HTERT RPE-1 (cell line): Measurements from ENCODE around the gene COPZ1.

Experiments used
- in situ Hi-C: fragments of 300-500 bp; cut with MboI; formaldehyde crosslinking; loops from 4 replicates; pipeline ENCODE4 v1.14.3; 2020; ENCODE audit warnings: low sequenced_read_pairs

The COPZ1 gene

GRCh38 chr12:54357506-54358190, 32.7 kb downstream of the COPZ1 start:
- in situ Hi-C loops, result no loop called here

DNA sequence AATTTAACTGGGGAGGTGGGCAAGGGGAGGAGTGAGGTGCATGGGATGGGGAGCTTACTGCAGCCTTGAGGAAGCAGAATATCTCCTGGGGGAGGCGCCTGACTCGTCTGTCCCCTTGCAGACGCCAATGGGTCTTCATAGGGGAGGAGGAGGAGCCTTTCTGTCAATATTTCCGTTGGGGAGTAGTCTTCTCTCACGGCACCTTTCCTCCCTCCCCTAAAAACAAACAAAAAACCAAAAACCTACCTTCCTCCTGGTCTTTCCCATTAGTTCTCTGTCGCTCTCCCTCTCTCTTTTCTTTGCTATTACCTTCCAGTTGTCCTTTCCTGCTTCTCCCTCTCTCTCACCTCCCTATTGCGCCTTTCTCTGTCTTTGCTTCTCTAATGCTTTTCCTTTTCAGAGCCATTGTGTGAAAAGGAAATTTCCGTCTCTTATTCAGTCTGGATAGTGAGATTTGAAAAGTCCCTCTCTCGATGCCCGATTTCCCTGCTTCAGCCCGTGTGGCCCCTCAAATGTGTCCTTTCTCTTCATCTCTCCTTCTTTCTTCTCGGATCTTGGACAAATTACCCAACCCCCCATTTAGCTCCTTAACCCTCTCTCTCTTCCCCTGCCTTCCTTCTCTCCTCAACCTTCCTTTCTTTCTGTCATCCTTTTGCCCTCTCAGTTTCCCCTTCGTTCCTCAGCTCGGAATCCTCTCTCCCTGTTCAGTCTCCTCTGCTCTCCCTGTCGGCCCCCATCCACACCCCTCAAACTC, 33.4 kb downstream of the COPZ1 start:
- in situ Hi-C loops, result no loop called here

- in situ Hi-C loops, result no loop called here
These were observed 34.2 kb downstream of the COPZ1 start for GRCh38 chr12:54358945-54359761.

DNA sequence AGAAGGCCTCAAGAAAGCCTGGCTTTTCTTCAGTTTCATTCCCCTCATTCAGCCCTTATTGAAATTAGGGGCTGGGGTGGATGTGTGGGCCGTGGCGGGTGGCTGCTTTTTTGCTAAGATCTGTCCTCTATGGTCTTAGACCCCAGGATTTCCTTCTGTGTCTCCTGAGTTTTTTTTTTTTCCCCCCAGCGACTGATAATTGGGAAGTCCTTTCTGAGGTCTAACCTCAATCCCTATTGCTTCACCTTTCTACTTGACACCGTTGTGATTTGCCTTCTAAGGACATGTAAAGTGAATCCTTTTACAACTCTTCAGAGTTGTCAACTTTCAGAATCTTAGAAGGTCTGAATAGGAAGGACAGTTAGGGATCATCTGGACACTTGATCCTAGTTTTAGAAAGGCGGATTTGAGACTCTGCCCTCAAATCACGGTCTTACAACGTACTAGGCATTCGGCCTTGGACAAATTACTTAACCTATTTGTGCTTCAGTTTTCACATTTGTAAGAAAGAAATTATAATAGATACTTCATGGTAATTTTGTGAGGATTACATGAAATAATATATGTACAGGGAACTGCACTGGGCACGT, 34.9 kb downstream of the COPZ1 start:
- in situ Hi-C loops, result no loop called here

DNA sequence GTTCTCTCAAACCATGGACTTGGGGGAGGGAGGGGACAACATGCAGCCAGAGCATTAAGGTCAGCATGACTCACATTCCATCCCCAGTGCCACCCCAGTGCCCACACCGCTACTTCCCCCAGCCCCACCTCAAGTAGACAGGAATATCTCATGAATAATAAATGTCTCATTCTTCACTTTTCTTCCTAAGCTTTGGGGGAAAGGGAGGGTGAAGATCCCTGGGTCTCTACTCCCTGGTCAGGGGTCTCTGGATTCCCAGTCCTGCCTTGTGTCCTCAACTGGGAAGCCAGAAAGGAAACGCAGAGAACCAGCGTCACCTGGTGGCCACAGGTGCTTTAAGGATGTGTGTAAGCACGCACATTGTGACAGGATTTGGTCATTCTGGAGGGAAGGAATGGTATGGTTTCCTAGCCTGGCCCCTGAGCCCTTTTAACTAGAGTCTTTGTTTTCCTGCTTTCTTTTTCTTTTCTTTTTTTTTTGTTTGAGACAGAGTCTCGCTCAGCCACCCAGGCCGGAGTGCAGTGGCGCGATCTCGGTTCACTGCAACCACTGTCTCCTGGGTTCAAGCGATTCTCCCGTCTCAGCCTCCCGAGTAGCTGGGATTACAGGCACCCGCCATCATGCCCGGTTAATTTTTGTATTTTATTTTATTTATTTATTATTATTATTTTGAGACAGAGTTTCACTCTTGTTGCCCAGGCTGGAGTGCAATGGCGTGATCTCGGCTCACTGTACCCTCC, 36.0 kb downstream of the COPZ1 start:
- in situ Hi-C loops, result no loop called here

DNA sequence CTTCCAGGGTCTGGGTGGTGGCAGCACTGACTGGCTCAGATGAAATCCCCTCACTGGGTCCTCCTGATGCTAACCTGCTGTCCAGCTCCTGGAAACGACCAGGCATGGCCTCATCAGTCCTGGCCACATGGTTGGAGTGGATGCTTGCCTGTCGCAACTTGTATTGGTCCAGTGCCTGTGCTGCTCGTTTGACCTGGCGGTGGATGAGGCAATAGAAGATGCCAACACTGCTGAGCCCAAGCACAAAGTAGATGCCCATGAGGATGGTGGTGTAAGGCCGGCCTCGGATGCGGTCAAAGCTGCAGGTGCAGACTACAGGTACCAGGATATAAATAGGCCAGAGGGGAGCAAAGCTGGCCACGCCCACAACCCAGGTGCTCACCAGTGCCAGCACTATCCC, 38.1 kb downstream of the COPZ1 start:
- in situ Hi-C loops, result no loop called here

DNA sequence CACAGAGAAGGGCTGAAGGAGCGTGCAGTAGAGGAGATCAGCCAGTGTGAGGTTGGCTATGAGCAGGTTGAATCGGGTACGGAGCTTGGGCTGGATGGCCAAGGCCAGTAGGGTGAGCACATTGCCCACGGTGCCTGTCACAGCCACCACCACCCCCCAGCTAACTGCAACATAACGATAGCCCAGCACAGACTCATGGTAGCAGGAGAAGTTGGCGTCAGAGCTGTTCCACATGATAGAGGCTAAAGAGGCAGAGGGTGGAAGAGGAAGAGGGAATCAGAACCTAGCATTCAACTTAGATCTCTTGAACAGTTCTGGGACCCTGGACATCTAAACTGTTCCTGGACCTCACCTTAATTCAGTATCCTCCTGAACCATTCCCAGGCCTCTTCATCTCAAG, 38.7 kb downstream of the COPZ1 start:
- in situ Hi-C loops, result no loop called here

DNA sequence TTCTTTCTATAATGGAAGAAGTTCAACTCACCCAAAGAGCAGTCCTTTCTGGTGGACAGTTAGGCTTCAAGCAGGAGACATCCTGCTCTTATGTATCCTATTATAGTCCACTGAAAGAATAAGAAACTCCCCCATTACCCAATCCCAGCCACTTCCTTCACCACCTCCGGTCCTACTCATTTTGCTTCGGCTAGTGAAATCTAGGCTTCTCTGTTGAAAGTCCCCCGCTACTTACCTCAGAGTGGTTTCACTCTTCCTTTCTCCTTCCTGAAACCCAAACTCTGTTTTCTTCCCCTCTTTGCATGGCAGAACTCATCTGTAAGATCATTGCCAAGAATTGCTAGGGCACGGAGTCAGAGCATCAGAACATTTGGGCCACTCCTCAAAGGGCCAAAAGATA, 39.5 kb downstream of the COPZ1 start, which contains the start of gene GPR84:
Gene GPR84, minus strand, starts transcription at position 74 of the 400 bp plus-strand sequence. CDS start 635 bp downstream, outside the sequence.
- in situ Hi-C loops, result no loop called here

GRCh38 chr12:54368025-54368708, 43.2 kb downstream of the COPZ1 start:
- in situ Hi-C loops, result no loop called here

DNA sequence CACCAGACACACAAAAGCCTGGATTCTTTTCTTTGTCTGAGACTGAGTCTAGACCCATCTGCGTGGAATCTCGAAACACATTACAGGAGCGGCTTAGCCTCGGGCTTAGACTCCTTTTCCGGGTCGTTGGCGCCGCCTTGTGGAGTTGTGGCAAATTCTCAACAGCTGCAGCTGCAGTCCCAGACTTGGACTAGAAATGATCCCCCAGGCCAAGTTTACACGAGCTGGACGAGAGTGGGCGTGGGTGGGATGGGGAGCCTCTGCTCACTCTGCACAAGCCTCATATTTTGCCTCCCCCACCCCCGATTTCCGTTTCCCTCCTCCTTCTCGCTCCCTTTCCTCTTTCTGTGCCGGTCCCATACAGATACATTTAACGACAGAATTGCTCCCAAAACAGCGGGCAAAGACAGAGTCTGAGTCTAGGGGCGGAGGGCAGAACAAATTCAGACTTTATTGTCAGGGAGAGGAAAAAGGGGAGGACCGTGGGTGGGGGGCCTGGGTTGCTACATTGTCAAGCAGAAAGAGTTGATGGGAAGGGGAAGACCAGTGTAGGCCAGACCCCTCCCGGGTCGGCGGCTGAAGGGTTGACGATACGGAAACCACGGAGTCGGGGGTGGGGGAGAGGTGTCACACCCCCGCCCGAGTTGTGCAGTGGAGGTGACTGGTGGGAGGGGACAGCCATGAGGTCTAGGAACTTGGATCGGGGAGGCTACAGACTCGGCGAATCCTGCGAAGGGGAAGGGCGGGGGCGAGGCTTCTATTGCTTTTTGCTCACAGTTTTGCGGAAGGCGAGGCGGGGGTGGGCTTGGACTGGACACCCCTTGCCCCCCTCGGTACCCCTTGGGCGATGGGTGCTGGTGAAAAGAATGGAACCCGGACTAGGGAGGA, 44.0 kb downstream of the COPZ1 start:
- in situ Hi-C loops, result no loop called here

DNA sequence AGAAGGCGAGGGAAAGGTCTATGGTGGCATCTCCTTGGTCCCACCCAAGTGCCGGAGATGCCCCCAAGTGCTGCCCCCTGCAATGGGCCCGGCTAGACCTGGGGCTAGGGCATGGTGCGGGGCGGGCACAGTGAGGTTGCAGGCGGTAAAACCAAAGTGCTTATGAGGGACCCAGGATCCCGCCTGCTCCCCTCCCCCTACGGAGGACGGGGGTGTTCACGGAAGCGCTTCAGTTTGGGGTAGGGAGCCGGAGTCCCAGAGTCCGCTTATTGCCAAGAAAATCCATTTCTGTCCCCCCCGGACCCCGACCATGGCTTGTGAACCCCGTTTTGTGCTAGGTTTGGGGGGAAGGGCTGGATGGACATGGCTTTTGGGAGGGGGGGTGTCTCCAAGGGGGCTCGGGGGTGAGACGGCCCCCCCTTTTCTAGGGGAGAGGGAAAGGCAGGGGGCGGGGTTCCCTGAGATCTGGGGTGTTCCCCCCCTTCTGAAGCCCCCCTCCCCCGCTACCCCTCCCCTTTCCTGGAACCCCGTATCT, 44.7 kb downstream of the COPZ1 start:
- in situ Hi-C loops, result no loop called here

DNA sequence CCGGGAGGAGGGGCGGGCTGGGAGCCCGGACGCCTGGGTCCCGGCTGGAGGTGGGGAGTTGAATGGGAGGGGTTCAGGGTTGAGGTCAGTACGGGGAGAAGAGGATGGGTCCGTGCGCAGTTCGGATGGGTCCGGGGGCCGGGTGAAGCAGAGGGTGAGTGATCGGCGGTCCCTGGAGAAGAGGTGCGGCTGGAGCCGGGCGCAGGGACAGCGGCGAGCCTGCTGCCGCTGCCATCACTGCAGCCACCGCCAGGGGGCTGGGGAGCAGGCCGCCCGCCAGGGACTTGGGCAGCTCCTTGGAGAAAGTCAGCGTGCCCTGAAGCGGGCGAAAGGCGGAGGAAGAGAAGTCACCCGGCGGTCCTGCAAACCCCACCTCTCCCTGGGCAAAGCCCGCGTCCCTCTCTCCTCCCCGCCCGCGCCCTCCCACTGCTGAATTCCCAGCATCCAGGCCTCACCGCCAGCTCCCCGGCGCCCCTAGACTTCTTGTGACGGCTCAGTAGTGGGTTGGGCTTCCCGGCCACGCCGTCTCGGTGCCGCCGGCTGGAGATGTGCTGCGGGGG, 45.3 kb downstream of the COPZ1 start:
- in situ Hi-C loops, result no loop called here

- in situ Hi-C loops, result no loop called here
These were observed 46.6 kb downstream of the COPZ1 start for GRCh38 chr12:54371328-54372112.

GRCh38 chr12:54372113-54372806, 47.3 kb downstream of the COPZ1 start:
- in situ Hi-C loops, result no loop called here

- in situ Hi-C loops, result no loop called here
These were observed 49.0 kb downstream of the COPZ1 start for GRCh38 chr12:54373649-54374561.
